HK-2 (cell line): ENCODE results near the gene FAR1.

Experiments used
- DNase-seq: peaks from one replicate; pipeline ENCODE4 v3.0.0-alpha.2; 2018; ENCODE audit not compliant: unreplicated experiment

FAR1 gene

DNA sequence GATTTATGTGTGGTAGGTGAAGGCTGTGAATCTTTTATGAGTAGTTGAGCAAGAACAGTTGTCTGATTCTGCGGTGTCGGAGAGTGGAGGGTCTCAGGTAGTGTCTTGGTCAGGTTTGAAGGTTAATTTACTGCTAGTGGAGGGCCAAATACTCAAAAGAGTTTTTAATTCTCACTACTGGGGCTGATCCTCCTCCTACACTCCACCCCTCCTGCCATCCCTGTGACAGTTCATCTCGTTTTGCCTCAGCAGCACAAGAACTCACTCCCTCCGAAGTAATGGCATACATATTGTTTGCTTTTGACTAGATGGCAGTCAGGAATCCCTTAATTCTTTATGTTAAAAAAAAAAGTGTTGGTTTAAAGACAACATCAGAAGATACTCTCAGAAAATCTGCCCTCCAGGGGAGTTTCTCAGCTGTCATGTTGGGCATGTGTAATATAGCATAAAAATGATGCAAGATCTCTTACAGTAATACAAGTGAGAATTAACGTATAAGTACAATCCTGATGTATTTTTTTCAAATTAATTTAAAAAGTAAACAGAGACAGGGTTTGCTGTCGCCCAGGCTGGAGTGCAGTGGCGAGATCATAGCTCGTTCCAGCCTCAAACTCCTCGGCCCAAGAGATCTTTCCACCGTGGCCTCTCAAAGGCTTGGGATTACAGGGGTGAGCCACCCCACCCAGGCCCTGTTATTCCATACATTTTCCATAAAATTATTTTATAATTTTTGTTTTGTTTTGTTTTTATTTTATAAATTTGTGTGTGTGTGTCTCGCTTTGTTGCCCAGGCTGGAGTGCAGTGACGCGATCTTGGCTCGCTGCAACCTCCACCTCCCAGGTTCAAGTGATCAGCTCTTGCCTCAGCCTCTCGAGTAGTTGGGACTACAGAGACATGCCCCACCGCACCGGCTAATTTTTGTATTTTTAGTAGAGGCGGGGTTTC, 1.3 kb downstream of the FAR1 start:
- no peak for DNase-seq

DNA sequence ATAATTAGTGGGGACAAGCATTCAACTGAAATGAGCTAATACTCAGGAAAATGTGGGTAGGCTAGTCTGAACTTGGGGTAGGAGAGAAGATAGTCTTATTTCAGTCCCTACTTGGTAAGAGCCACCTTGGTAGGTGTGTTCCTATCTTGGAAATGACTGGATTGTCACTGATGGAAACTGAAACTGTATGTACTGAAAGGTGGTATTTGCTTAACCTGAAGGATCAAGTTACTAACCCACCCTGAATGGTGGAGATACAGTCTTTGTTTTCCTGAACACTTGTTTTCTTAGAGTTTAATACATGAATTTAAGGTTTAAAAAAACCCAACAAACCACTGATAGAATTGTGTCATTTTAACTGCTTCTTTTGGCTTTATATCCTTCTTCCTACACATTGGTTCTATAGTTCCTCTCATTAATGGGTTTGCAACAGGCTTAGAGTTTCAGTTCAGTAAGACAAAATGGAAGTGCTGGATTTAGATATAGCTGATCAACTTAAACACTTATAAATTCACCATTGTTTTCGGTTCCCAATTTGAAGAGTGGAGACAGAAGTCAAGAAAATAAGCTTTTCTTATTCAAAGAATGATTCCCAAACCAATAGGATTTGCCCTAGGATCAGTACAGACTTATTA, 4.2 kb downstream of the FAR1 start:
- DNase-seq = no peak

- no peak for DNase-seq
Measured at GRCh38 chr11:13674799-13675509, 6.5 kb downstream of the FAR1 start.

GRCh38 chr11:13676576-13676975, 8.1 kb downstream of the FAR1 start:
- DNase-seq = no peak

GRCh38 chr11:13679768-13680167, 11.3 kb downstream of the FAR1 start:
- DNase-seq = no peak

- no peak for DNase-seq
Measured at GRCh38 chr11:13680501-13681264, 12.2 kb downstream of the FAR1 start.

DNA sequence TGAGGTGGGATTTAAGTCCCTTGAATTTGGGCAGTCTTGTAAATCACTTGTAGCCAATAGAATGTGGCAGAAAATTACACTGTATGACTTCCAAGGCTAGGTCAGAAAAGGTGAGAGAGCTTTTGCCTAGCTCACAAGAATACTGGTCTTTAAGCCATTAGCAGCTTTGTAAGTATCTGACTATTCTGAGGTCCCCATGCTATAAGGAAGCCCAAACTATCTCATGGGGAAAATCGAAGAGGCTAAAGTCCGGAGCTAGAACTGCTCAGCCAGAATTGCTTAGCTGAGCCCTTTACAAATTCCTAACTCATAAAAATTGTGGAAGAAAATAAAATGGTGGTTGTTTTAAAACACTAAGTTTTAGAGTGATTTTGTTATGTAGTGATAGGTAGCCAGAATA, 13.0 kb downstream of the FAR1 start:
- no peak for DNase-seq

DNA sequence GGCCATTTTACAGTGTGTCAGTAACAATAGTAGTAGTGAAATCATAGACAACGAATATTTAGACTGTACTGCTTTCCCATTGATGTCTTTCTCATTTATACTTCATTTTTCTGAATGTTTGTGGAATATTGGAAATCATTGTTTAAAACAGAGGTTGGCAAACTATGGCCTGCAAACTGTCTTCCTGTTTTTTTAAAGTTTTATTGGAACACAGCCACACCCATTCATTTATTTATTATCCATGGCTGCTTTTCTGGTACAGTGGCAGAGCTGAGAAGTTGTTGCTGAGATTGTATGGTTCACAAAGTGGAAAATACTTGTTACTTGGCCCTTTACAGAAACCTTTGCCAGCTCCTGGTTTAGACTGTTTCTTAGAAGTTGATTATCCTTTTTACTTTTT, 13.7 kb downstream of the FAR1 start:
- DNase-seq = no peak

DNA sequence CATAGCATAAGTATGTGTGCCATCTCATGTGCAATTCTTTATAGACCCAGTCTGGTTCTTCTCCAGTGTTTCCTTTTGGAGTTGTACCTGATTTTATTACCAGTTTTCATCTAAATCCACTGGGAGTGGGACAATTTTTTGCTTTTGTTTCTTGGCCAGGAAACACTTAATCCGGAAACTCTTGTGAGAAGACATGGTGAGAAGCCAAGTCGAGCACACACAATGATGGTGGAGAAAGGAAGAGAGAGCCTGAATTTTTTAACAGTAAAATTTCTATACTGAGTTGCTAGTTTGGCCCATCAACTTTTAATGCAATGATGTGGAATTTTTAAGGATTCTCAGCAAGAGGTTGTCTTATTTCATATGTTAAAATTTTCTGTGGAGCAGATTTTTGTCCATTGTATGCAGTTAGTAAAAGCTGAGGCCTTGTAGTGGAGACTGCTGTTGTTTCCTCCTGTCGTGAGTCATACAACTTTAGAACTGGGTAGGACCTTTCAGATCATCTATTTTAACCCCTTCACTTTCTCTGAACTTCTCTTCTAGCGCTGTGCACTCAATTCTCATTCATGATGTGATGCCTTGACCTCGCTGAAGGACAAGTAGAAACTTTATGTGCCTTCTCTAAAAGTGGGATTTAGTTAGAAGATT, 17.1 kb downstream of the FAR1 start:
- DNase-seq = no peak

GRCh38 chr11:13686776-13687175, 18.3 kb downstream of the FAR1 start:
- DNase-seq = no peak

GRCh38 chr11:13687271-13687670, 18.8 kb downstream of the FAR1 start:
- no peak for DNase-seq

DNA sequence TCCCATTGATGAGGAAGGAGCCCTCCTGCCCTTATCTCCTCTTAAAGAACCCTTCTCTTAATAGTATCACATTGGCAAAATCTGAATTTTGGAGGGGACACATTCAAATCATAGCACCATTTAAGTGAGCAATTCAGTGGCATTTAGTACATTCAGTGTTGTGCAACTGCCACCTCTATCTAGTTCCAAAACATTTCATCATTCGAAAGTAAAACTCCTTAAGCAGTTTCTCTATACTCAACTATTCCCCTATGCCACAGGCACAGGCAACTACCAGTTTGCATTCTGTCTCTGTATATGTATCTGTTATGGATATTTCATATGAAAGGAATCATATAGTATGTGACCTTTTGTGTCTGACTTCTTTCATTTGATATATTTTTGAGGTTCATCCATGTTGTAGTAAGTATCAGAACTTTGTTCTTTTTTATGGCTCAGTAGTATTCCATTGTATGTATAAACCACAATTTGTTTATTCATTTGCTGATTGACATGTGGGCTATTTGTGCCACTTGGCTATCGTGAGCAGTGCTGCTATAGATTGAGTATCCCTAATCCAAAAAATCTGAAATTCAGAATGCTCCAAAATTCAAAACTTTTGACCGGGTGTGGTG, 22.9 kb downstream of the FAR1 start:
- DNase-seq = no peak

- DNase-seq = no peak
Measured at GRCh38 chr11:13692172-13692571, 23.7 kb downstream of the FAR1 start.

- no peak for DNase-seq
Measured at GRCh38 chr11:13694115-13694514, 25.6 kb downstream of the FAR1 start.

GRCh38 chr11:13695886-13696285, 27.4 kb downstream of the FAR1 start:
- DNase-seq = no peak

GRCh38 chr11:13697710-13698109, 29.2 kb downstream of the FAR1 start:
- DNase-seq = no peak

- DNase-seq = no peak
Measured at GRCh38 chr11:13698132-13698531, 29.7 kb downstream of the FAR1 start.

DNA sequence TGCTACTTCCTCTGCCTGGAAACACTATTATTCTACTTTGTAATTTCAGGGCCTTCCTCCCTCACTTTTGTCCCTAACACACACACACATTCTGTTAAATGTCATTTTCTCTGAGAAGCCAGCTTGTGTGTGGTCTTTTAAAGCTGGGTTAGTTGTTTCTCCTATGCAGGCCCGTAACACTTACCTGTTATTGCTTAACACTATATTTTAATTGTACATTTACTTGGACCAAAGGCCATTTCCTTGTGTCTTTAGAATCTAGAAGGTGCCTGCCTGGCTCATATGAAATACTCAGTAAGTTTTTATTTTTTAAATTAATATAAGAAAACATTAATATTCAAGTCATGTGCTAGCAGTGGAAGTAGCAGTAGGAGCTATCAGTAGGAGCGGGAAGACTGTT, 30.6 kb downstream of the FAR1 start:
- no peak for DNase-seq

DNA sequence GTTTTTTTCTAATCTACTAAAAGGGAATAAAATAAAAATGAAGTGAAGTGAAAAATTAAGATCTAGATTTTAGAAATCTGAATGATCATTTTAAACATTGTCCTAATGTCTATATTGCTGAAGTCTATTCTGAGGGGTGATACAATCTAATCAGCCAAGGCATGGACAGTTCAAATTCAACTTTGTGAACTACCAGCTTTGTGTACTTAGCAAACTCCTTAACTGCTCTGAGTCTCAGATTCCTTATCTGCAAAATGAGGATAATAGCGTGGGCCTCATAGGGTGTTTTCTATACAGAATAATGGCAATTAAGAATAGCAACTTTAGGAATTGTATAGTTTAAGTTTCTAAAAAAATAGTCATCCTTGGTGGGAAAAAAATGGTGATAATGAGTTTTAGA, 31.4 kb downstream of the FAR1 start:
- DNase-seq = no peak

DNA sequence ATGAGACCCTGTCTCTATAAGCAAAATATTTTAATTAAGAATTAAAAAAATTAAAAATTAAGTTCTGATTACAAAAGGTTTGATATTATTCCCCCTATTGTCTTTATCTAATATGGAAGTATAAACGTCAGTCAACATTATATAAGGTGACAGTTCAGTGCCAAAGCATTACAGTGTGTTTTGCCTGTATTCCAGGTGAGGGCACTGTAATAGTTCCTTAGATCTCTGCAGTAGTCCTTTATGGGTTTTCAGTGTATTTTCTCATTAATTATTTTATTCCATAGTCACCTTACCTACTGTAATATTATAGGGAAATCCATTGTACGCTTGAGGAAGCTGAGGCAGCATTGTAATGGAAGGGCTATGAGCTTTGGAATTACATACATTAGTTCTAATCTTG, 33.0 kb downstream of the FAR1 start:
- DNase-seq = no peak

GRCh38 chr11:13702071-13702470, 33.6 kb downstream of the FAR1 start:
- DNase-seq = no peak
